GM21737 (cell line): ENCODE results near the gene C10orf105.

Source experiments
- ATAC-seq: cut with Tn5 transposase; IDR thresholded peaks from one replicate; pipeline ENCODE4 v1.9.1; 2021; ENCODE audit warnings: mild to moderate bottlenecking, moderate library complexity; ENCODE audit not compliant: unreplicated experiment

C10orf105 gene

GRCh38 chr10:71679425-71679824 lies 40.2 kb downstream of the C10orf105 start:
- no peak for ATAC-seq

- ATAC-seq = no peak
Measured at GRCh38 chr10:71678057-71678805, 41.3 kb downstream of the C10orf105 start.

DNA sequence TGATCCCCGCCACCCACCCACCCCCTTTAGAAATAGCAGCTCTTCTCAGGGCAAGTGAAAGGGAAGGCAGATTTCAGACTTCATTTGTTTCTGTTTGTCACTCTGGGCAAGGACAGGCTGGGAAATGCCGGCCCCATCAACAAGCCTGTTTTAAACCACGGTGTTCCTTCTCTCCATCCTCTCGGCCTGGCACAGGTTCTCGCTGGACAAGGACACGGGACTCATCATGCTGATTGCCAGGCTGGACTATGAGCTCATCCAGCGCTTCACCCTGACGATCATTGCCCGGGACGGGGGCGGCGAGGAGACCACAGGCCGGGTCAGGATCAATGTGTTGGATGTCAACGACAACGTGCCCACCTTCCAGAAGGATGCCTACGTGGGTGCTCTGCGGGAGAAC lies 42.3 kb downstream of the C10orf105 start:
- ATAC-seq = no peak

GRCh38 chr10:71675295-71675970 lies 44.1 kb downstream of the C10orf105 start:
- no peak for ATAC-seq

- no peak for ATAC-seq
Measured at GRCh38 chr10:71671994-71672946, 47.3 kb downstream of the C10orf105 start.

DNA sequence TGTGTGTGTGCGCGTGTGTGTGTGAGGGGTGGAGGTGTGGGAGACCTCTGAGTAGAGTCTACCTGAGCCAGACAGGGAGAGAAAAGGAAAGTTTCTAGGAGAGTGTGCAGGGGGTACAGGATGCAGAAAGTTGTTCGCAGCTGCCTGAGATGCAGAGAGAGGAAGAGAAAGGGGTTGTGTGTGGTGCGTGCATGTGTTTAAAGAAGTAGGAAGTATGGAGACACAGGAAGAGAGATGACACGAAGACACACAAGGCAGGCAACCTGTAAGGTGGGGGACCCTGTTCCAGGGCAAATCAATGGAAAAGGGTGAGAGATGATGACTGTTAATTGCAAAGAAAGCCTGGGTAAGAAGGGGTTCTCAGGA lies 52.2 kb downstream of the C10orf105 start:
- ATAC-seq = no peak

GRCh38 chr10:71666639-71667386 lies 52.8 kb downstream of the C10orf105 start:
- ATAC-seq = no peak

DNA sequence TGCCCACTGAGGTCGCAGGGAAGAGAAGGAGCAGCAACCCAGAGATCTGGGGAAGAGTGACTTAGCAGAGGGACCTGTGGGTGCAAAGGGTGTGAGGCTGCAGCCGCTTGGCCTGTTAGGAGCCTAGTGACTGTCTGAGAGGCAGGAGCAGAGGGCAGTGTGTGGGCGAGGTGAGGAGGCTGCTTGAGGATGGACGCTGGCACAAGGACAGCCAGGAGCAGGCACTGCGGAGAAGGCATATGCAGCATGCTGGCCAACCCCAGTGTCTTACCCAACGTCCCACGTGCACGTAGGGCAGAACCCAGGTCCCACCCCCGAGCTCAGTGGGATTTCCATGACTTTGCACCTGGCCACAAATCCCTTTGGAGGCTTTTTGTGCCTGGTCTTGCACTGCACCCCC lies 54.1 kb downstream of the C10orf105 start:
- no peak for ATAC-seq

DNA sequence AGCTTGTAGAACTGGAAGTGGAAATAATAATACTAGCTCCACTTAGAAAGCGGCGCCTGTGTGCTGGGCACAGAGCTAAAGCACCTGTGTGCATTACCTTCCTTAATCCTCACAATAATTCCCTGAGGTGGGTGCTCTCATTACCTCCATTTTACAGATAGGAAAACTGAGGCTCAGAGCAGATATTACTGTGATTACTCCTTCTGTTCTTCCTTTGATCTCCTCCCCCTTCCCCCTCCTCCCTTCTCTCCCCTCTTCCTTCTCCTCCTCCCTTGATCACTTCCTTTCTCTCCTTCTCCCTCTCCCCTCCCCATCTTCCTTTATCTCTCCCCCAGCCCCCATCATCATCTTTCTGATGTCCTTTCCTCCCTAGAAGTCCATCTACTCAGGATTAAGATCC lies 55.0 kb downstream of the C10orf105 start:
- no peak for ATAC-seq

- ATAC-seq = no peak
Measured at GRCh38 chr10:71663311-71663710, 56.3 kb downstream of the C10orf105 start.

DNA sequence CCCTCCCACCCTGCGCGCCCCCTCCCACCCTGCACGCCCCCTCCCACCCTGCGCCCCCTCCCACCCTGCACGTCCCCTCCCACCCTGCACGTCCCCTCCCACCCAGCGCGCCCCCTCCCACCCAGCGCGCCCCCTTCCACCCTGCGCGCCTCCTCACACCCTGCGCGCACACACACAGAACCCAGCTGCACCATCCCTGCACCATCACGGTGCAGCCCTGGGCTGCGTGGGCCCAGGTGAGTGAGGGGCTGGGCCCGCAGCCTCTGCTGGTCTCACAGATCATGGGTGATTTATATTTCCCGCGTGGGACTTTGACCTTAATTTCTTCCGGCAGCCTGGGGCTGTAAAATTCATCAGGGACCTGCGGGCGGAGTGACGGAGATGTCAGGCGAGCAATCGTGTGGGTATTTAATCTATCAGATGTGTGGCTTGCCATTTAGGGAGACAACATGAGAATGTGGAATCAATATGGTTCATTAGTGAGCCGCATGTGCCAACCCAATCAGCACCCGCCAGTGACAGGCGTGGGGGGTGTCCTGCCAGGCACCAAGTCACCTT lies 57.7 kb downstream of the C10orf105 start:
- ATAC-seq = no peak
